GM21825 (cell line): ENCODE data around the gene PANX1.
"Not testable (repeated sequence)": the region's sequence is repeated elsewhere in the genome, so short reads cannot be mapped to it uniquely, and the experiment has no call there.

Experiments used
- ATAC-seq: cut with Tn5 transposase; IDR thresholded peaks from one replicate; pipeline ENCODE4 v1.9.1; 2021; ENCODE audit warnings: mild to moderate bottlenecking, moderate library complexity; ENCODE audit not compliant: unreplicated experiment

PANX1 gene

DNA sequence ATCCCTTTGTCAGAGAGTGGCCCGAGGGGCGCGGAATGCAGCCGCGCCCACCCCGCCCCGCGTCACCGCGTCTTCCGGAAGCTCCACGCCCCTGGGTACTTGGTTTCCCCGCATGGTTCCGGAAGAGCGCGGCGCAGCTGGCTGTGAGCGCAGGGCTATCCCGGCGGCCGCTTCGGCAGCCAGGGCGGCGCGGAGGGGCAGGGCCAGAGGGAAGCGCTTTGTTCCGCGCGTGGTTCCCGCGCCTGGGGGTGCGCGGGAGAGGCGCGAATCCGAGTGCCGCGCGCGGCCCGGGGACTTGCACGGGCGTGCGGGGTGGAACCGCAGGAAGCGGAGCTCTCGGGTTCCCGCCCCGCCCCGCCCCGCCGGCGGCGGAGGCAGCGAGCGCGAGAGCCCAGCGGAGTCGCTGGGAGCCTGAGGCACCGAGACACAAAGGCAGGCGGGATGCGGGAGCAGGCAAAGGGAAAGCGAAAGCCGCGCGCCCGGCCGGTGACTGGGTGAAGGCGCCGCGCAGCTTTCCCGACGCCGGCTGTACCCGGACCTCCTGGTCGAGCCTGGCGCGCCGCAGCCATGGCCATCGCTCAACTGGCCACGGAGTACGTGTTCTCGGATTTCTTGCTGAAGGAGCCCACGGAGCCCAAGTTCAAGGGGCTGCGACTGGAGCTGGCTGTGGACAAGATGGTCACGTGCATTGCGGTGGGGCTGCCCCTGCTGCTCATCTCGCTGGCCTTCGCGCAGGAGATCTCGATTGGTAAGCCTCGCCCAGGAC lies at the start of gene PANX1:
Gene PANX1, plus strand, starts transcription at position 96 of the 766 bp plus-strand sequence. Its CDS starts 472 bp downstream, at position 568.
- peak; percentile 85 for ATAC-seq

- no peak for ATAC-seq
Measured at GRCh38 chr11:94084164-94084563, 44.5 kb upstream of the PANX1 start.

- no peak for ATAC-seq
Measured at GRCh38 chr11:94088906-94089305, 39.7 kb upstream of the PANX1 start.

- no peak for ATAC-seq
Measured at GRCh38 chr11:94089341-94089740, 39.3 kb upstream of the PANX1 start.

GRCh38 chr11:94090401-94090800 lies 38.2 kb upstream of the PANX1 start:
- no peak for ATAC-seq

GRCh38 chr11:94091091-94091490 lies 37.5 kb upstream of the PANX1 start:
- no peak for ATAC-seq

DNA sequence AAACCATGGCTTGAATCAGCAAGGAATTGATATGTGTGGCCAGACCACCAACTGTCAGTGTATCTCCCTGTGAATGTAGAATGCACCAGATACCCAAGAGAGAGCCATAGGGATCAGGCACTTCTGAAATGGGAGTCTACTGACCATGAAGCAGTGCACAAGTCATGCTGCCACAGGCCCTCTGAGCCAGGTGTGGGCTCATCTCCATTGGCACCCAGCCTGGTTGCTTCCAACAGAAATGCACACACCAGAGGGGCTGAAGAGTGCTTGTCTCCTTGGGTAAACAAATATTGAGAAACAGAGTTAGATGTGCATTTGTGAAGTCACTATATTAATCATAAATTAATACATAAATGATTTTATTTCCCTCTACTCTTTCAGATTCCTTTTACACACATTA lies 28.4 kb upstream of the PANX1 start:
- no peak for ATAC-seq

DNA sequence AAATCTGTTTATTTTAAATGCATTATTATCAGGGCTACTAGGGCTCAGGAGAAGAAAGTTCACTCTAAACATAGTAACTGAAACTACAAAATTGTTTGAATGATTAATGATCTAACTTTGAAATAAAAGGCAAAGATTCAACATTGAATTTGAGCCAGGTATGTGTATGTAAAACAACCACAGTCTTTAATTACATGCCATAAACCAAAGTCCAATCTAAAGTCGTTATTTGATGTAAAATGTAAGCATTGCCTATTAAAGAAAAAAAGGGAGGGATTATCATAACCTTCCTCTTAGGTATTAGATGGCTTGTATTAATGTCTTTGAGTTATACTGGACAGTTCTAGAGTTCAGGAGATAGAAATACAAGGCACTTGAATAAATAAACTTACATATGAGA lies 25.2 kb upstream of the PANX1 start:
- ATAC-seq = no peak

- ATAC-seq = no peak
Measured at GRCh38 chr11:94104734-94105133, 23.9 kb upstream of the PANX1 start.

- no peak for ATAC-seq
Measured at GRCh38 chr11:94106716-94107115, 21.9 kb upstream of the PANX1 start.

- no peak for ATAC-seq
Measured at GRCh38 chr11:94107363-94107762, 21.3 kb upstream of the PANX1 start.

DNA sequence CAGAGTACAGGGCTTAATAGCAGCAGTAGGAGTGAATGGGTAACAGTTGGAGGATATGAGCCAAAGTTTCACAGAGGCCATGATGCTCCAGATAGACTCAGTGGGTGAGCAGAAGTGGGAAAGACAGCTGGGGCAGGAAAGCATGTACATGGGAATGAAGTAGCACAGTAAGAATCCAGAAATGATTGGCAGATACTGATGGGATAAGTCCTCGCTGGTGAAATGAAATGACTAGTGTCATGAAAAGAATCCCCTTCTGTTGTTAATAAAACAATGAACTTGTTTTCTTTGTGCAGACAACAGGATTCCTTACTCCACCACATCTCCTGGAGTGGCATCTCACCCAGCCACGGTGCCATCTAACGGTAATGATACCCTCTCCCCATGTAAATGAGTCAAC lies 17.4 kb upstream of the PANX1 start:
- ATAC-seq = no peak

- no peak for ATAC-seq
Measured at GRCh38 chr11:94111660-94112059, 17.0 kb upstream of the PANX1 start.

DNA sequence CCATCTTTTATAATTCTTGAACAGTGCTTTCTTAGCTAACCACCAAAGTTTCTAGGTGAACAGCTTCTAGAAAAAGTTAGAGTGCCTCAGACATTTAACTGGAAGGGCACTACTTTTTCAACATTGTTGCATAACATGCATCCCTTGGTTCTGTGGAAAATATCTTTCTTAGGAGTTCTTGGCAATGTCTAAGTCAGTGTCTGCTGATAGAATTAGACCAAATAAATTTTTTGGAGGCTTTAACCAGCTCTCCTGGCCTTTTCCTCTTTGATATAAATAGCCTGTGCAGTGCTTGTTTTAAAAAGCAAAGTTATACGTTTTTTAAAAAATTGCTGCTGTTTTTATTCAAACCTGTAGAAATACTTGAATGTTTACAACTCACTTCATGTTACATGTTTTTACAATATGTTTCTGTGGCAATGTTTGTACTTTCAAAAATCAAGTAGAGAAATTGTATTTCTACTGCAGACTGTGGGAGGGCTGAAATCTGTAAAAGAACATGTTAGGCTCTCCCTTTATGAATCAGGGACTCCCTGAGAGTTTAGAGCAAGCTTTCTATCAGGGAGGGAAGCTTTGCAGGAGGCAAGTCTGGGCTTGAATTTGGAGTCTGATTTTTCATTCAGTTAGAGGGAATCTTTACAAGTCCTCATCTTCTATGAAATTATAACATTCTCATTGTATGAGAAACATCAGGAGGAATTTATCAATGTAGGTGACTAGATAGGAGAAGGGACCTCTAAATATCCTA lies 16.3 kb upstream of the PANX1 start:
- no peak for ATAC-seq

DNA sequence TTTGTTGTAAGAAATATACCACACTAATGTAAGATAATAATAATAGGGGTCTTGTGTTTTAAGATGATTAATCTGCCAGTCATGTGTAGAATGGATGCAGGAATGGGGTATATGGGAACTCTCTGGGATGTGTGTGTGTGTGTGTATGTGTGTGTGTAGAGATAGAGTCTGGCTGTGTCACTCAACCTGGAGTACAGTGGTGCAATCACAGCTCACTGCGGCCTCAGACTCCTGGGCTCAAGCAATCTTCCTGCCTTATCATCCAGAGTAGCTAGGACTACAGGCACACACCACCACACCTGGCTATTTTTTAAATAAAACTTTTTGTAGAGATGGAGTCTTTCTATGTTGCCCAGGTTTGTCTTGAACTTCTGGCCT lies 11.5 kb upstream of the PANX1 start:
- ATAC-seq = no peak

GRCh38 chr11:94117871-94118270 lies 10.8 kb upstream of the PANX1 start:
- no peak for ATAC-seq

GRCh38 chr11:94119676-94120075 lies 9.0 kb upstream of the PANX1 start:
- not testable (repeated sequence) for ATAC-seq

DNA sequence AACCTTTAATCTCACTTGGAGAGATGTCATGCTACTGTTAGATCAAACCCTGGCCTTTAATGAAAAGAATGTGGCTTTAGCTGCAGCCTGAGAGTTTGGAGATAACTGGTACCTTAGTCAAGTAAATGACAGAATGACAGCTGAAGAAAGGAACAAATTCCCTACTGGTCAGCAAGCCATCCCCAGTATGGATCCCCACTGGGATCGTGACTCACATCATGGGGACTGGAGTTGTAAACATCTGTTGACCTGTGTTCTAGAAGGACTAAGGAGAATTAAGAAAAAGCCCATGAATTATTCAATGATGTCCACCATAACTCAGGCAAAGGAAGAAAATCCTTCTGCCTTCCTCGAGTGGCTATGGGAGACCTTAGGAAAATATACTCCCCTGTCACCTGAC lies 8.1 kb upstream of the PANX1 start:
- ATAC-seq = not testable (repeated sequence)

DNA sequence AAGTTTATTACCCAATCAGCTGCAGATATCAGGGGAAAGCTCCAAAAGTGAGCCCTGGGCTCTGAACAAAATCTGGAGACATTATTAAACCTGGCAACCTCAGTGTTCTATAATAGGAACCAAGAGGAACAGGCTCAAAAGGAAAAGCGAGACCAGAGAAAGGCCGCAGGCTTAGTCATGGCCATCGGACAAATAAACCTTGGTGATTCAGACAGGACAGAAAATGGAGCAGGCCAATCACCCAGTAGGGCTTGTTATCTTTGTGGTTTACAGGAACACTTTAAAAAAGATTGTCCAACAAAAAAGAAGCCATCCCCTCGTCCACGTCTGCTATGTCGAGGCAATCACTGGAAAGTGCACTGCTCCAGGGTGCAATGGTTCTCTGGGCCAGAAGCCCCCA lies 7.7 kb upstream of the PANX1 start:
- ATAC-seq = no peak

GRCh38 chr11:94125407-94126115 lies 3.1 kb upstream of the PANX1 start:
- no peak for ATAC-seq

- ATAC-seq = no peak
Measured at GRCh38 chr11:94127638-94128037, 1.0 kb upstream of the PANX1 start.

DNA sequence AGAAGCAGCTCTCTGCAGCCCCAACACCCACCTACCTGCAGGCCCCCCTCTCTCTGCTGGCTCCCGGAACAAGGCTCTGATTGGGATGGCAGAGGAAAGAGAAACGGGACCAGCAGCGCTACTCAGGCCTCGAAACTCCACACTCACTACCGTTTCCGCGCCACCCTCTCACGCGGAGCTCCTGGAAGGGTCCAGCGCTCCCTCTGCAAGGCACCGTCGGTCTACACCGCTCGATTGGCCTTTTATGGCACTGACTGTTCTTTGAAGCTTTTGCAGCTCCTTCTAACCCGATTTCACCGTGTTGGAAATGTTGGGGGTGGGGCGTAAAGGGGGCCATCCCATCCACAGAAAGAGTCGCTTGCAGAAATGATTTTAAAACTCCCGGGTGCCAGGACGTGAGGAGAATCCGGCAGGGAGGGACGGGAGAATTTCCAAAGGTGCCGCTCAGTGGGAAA lies 323 bp upstream of the PANX1 start:
- peak; percentile 28 for ATAC-seq
